Thoracic aorta (tissue), 2 donors: ENCODE measurements around the gene CELF6. TPM values are rescaled to one million over a fixed set of nuclear protein-coding genes. Genes with fewer than 3 reads are reported as not detected.

Experiments
- ATAC-seq: fragments of 150-250 bp; one replicate; pipeline ENCODE4 v1.8.0; 2017; ENCODE audit warnings: low read depth; ENCODE audit not compliant: insufficient number of reproducible peaks, low FRiP score
- DNase-seq: peaks from one replicate; pipeline ENCODE4 v3.0.0-alpha.2; 2020; ENCODE audit warnings: low spot score
- H3K27ac ChIP-seq, 2 donors: fragments of 200-600 bp; sonication (generic); 1 replicate in 1 of 2; 2 replicates in 1 of 2; pipeline ENCODE4 v1.5.1; 2016; ENCODE audit warnings: mild to moderate bottlenecking in 2 of 2, moderate library complexity in 2 of 2
- H3K27me3 ChIP-seq: fragments of 200-600 bp; sonication (generic); replicated peaks from 2 replicates; pipeline ENCODE4 v1.6.0; 2016; ENCODE audit warnings: mild to moderate bottlenecking; ENCODE audit not compliant: insufficient read depth
- H3K36me3 ChIP-seq: fragments of 200-600 bp; sonication (generic); one replicate; pipeline ENCODE4 v1.5.1; 2016
- H3K4me1 ChIP-seq, 2 donors: fragments of 200-600 bp; sonication (generic); 1 replicate in 1 of 2; 2 replicates in 1 of 2; pipeline versions ENCODE4 v1.5.1 to v1.6.0; 2016; ENCODE audit warnings: low read depth in 2 of 2, mild to moderate bottlenecking in 1 of 2; ENCODE audit not compliant: control insufficient read depth in 1 of 2
- H3K4me3 ChIP-seq: fragments of 200-600 bp; sonication (generic); 2 replicates; pipeline ENCODE4 v1.5.1; 2016; ENCODE audit warnings: mild to moderate bottlenecking
- H3K9me3 ChIP-seq: fragments of 200-600 bp; sonication (generic); 2 replicates; pipeline ENCODE4 v1.5.1; 2016
- CTCF ChIP-seq: fragments of 200-600 bp; sonication (generic); IDR thresholded peaks from one replicate; pipeline ENCODE4 v1.5.1; 2019; ENCODE audit warnings: antibody characterized with exemption
- total RNA-seq, 2 donors: library from RNA; depleted of rRNA; stranded (reverse); fragments of >200 nt; gene quantifications; one replicate each; pipeline versions ENCODE4 v1.1.0 to v1.2.3, GENCODE V29; 2016

Gene CELF6
- total RNA-seq, 2 donors from 2014 or later = 2.3 to 4.1 TPM

GRCh38 chr15:72358650-72359171 is 38.8 kb upstream of the CELF6 start:
- Histone ChIP-seq H3K9me3 (no peaks in the 10 kb centered on the region), H3K27me3 (no peaks in the 10 kb centered on the region), H3K27ac (no peak overlapping the region), H3K4me3 (no peak overlapping the region), H3K36me3 (peaks cover 23% of the 10 kb centered on the region), H3K4me1 (peaks cover 0 to 4% of the 10 kb centered on the region in 2 donors)
- ATAC-seq = no peak
- no peak for DNase-seq
- TF ChIP-seq CTCF = no peak

- peaks cover 29% of the 10 kb centered on the region for H3K36me3 ChIP-seq
- no peak overlapping the region for H3K4me3 ChIP-seq
- H3K27ac ChIP-seq = no peak overlapping the region
- H3K9me3 ChIP-seq = no peaks in the 10 kb centered on the region
- DNase-seq (no peak), ATAC-seq (no peak)
- TF ChIP-seq CTCF = no peak
- peaks cover 0 to 4% of the 10 kb centered on the region in 2 donors for H3K4me1 ChIP-seq
- no peaks in the 10 kb centered on the region for H3K27me3 ChIP-seq
Measured at GRCh38 chr15:72358121-72358520, 38.2 kb upstream of the CELF6 start.

GRCh38 chr15:72354496-72354895 is 34.5 kb upstream of the CELF6 start:
- Histone ChIP-seq H3K4me3 (no peak overlapping the region), H3K4me1 (peaks cover 0 to 4% of the 10 kb centered on the region in 2 donors), H3K36me3 (peaks cover 56% of the 10 kb centered on the region), H3K27ac (no peak overlapping the region), H3K9me3 (no peaks in the 10 kb centered on the region), H3K27me3 (no peaks in the 10 kb centered on the region)
- no peak for TF ChIP-seq CTCF
- ATAC-seq (no peak), DNase-seq (no peak)

GRCh38 chr15:72353266-72353665 is 33.3 kb upstream of the CELF6 start:
- peaks cover 69% of the 10 kb centered on the region for H3K36me3 ChIP-seq

GRCh38 chr15:72345806-72346205 is 25.8 kb upstream of the CELF6 start:
- Histone ChIP-seq H3K4me3 (no peak overlapping the region), H3K9me3 (no peaks in the 10 kb centered on the region), H3K27me3 (no peaks in the 10 kb centered on the region), H3K4me1 (no peaks in the 10 kb centered on the region), H3K36me3 (peaks cover 57% of the 10 kb centered on the region), H3K27ac (no peak overlapping the region)
- no peak for ATAC-seq
- no peak for DNase-seq
- TF ChIP-seq CTCF = no peak

More at GRCh38 chr15:72353266-72353665, 33.3 kb upstream of the CELF6 start:
- no peaks in the 10 kb centered on the region for H3K9me3 ChIP-seq
- ATAC-seq = no peak
- no peaks in the 10 kb centered on the region for H3K4me1 ChIP-seq
- H3K27ac ChIP-seq = no peak overlapping the region
- H3K4me3 ChIP-seq = no peak overlapping the region
- H3K27me3 ChIP-seq = no peaks in the 10 kb centered on the region
- no peak for DNase-seq
- no peak for TF ChIP-seq CTCF
